GM18907 (cell line): ENCODE results near the gene FDX2.
A peak's percentile ranks its signal among the peaks of the same experiment; 100 is the strongest.
"Not testable (repeated sequence)": the region's sequence is repeated elsewhere in the genome, so short reads cannot be mapped to it uniquely, and the experiment has no call there.

Source experiments
- ATAC-seq: cut with Tn5 transposase; IDR thresholded peaks from one replicate; pipeline ENCODE4 v1.9.1; 2021; ENCODE audit warnings: mild to moderate bottlenecking, moderate library complexity; ENCODE audit not compliant: unreplicated experiment

The FDX2 gene

DNA sequence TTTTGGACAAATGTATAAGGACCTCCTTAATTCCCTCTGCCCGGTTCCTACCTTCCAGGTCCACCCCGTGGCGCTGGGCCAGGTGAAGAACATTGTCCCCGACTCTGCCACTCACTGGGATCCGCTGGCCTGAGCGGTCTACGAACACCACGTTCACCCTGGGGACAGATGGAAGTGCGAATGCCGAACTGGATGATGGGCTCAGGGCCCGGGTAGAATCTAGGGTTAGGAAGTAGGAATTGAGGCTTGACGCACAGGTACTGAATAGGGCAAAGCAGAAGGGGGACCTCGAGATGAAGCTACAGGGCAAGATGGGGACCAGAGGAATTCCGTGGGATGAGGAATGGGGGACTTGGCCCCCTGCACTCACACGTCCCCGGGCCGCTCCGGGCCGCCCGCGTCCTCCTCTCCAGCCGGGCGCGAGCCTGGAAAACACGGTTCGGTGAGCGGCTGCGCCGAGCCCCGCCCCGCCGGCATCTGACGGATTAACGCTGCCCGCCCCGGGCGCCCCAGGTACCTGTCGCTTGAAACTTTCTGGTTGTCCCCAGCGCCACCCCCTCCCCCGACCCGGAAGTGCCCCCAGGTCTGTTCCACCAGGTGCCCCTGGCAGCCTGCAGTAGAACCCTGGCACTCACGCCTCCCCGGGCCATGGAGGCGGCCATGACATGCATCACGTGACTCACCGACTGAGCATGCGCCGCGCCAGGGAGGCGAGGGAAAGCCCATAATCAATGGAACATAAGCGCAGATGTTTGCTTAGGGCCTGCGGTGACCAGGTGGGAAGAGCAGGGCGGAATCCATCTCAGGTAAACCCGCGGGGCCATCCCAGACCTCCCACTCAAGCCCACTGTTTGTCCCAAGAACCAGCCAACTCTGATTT is at the start of gene FDX2:
TSS of gene FDX2 (minus strand) at position 681 of the 880 bp plus-strand sequence. CDS start at position 662, 19 bp downstream.
- ATAC-seq: peak; percentile 65

DNA sequence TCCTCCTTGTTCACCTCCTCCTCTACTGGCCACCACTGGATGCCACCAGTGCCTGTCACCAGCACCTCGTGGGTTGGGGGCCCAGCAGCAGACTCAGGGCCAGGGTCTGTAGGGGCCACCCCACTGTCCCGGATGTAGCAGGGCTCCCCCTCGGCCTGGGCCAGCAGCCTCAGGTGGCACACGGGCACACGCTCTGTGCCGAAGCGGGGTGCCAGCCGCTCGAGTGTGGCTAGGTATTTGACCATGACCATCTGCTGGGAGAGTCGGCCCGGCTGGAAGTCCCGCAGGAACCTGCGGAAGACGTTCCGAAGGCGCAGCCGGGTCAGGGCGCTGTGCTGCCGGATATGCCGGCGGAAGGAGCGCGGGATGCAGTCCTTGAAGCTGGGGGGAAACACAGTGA is 49.7 kb upstream of the FDX2 start:
- ATAC-seq: no peak

- ATAC-seq: no peak
These were observed 48.8 kb upstream of the FDX2 start for GRCh38 chr19:10364644-10365043.

GRCh38 chr19:10363789-10364281 is 48.0 kb upstream of the FDX2 start:
- ATAC-seq: no peak

- no peak for ATAC-seq
These were observed 46.4 kb upstream of the FDX2 start for GRCh38 chr19:10362259-10362658.

DNA sequence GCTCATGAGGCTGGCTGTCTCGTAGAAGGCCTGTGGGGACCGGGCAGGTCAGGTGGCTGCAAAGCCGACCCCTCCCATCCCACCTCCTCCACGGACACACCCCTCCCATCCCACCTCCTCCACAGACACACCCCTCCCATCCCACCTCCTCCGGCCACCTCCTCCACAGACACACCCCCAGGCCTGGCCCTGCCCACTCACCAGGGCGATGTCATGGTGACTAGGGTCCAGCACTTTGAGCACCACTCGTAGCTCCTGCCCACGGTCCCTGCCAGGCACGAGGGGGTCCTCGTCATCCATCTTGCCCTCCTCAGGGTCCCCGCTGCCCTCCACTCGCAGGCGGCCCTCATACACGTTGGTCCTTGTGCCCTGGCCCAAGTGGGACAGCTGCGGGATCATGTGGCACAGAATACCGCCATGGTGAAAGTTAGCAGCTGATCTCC is 45.8 kb upstream of the FDX2 start:
- ATAC-seq: no peak

GRCh38 chr19:10356431-10356830 is 40.6 kb upstream of the FDX2 start:
- no peak for ATAC-seq

- ATAC-seq: no peak
These were observed 38.1 kb upstream of the FDX2 start for GRCh38 chr19:10353793-10354391.

DNA sequence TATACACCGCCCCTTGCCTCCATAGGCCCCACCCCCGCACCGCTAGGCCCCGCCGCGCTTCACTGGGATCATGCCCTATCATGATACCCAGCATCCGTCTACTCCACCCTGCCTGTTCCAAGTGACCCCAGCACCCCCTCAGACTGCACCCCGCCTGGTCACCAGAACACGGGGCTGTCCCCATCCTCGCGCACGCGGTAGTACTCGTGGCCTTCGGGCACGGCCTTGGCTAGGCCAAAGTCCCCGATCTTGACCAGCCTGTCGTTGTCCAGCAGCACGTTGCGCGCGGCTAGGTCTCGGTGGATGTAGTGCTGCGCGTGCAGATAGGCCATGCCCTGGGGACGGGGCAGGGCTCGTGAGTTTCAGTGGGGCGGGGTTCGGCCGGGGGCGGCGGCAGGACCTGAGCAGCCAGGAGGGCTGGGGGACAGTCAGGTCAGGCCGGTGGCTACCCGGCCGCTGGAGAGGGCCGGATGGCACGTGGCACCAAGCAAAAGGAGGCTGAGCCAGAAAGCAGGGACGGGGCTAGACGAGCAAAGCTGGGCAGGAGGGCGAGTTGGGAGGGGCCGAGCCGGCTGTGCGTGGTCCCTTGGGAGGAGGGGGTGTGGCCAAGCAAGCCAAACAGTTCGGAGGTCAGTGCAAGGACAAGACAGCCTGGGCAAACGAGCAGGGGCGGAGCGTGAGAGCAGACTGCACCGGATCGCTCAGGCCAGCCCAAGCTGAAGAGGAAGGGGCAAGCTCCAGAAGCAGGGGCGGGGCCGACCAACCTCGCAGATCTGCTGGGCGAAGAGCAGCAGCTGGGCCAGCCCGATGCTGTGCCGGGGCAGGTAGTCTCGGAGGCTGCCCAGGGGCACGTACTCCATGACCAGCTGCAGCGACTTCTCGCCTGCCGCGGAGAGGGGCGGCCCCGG is 37.2 kb upstream of the FDX2 start:
- no peak for ATAC-seq

- ATAC-seq: no peak
These were observed 30.7 kb upstream of the FDX2 start for GRCh38 chr19:10346509-10346908.

GRCh38 chr19:10344780-10345179 is 29.0 kb upstream of the FDX2 start:
- ATAC-seq: no peak

DNA sequence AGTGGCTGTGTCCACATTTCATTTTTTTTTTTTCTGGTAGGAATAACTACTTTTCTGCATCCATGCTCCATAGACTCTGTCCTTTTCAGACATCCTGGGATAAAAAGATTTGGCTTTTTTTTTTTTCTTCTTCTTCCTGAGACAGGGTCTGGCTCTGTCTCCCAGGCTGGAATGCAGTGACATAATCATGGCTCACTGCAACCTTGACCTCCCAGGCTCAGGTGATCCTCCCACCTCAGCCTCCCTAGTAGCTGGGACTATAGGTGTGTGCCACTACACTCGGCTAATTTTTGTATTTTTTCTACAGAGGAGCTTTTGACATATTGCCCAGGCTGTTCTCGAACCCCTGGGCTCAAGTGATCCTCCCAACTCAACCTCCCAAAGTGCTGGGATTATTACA is 27.7 kb upstream of the FDX2 start:
- ATAC-seq: no peak

GRCh38 chr19:10339977-10340376 is 24.2 kb upstream of the FDX2 start:
- no peak for ATAC-seq

- ATAC-seq: peak; percentile 62
These were observed 23.7 kb upstream of the FDX2 start, which contains the start of gene ICAM3 for GRCh38 chr19:10339380-10339960. ICAM3 (minus strand) TSS chr19:10339624; CDS start chr19:10339614, 10 bp downstream.

DNA sequence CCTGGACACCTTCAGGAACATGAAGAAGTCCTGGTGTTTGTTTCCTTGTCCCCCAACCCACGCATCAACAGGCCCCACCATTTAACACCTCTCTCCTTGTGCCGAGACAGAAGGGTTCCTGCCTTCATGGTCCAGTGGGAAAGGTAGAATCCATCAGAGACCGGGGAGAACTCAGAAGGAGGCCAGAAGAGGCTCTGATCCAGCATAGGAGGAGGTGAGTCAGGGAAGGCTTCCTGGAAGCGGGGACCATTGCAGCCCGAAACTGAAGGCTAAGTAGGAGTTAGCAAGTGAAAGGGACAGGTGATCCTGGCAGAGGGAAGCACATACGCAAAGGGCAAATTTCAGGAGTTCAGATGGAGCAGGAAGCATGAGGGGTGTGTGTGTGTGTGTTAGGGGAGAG is 23.1 kb upstream of the FDX2 start:
- no peak for ATAC-seq

DNA sequence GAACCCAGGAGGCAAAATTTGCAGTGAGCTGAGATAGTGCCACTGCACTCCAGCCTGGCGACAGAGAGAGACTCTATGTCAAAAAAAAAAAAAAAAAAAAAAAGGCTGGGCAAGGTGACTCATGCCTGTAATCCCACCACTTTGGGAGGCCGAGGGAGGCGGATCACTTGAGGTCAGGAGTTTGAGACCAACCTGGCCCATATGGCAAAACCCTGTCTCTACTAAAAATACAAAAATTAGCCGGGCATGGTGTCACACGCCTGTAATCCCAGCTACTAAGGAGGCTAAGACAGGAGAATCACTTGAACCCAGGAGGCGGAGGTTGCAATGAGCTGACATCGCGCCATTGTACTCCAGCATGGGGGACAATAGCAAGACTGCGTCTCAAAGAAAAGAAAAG is 20.9 kb upstream of the FDX2 start:
- not testable (repeated sequence) for ATAC-seq

DNA sequence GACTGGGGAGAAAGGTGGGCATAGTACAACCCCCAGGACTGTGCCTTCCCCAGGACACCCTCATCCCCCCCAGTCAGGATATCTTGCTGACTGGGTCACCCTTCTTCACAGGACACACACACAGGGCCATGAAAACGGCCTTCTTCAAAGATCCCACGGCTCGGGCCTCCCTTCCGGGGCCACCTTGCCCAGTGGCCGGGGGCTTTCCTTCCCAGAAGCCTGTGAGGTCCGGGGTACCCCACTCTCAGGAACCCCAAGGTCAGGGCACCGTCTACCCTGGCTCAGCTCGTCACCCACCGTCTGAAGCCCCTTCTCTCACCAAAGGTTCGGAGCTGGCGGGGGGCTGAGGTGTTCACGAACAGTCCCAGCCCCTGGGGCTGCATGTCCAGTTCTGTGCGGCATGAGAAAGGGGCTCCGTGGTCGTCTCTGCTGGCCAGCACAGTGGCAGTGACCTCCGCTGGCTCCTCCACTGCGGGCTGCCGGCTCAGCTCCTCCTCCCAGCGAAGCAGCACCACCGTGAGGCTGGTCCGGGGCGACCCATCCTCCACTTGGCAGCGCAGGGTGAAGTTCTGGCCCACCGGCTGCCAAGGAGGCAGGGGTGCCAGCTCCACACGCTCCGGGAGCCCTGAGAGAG is 19.7 kb upstream of the FDX2 start:
- ATAC-seq: no peak

GRCh38 chr19:10334588-10335351 is 19.0 kb upstream of the FDX2 start:
- ATAC-seq: no peak
